HEK293T (cell line): ENCODE measurements around the gene MRPL34.

Source experiments
- CTCF ChIA-PET: fragments of 350-600 bp; formaldehyde crosslinking; extraction: SDS; loops from one replicate; lab custom pipeline; 2021; ENCODE audit warnings: antibody characterized with exemption, inconsistent platforms; lab: Yijun Ruan, JAX
- POLR2A ChIA-PET: fragments of 350-600 bp; formaldehyde crosslinking; extraction: SDS; loops from one replicate; lab custom pipeline; 2020; ENCODE audit warnings: antibody characterized with exemption, inconsistent platforms; lab: Yijun Ruan, JAX
- DNase-seq: peaks from one replicate; pipeline ENCODE4 v3.0.0; 2012; ENCODE audit warnings: mixed read lengths; ENCODE audit errors: extremely low spot score
- ARNT ChIP-seq: fragments of 450-650 bp; IDR thresholded peaks from 2 replicates; pipeline ENCODE4 v1.6.1; 2017; ENCODE audit warnings: mild to moderate bottlenecking
- BHLHE40 ChIP-seq: fragments of 450-650 bp; IDR thresholded peaks from 2 replicates; pipeline ENCODE4 v1.6.1; 2016; ENCODE audit warnings: mild to moderate bottlenecking, moderate library complexity, borderline replicate concordance
- CTBP1 ChIP-seq: fragments of 450-650 bp; IDR thresholded peaks from 2 replicates; pipeline ENCODE4 v1.6.1; 2016; ENCODE audit warnings: borderline replicate concordance
- ELF4 ChIP-seq: fragments of 450-650 bp; IDR thresholded peaks from 2 replicates; pipeline ENCODE4 v1.6.1; 2017; ENCODE audit warnings: antibody characterized with exemption
- FOXA1 ChIP-seq: fragments of 450-650 bp; IDR thresholded peaks from 2 replicates; pipeline ENCODE4 v1.6.1; 2016; ENCODE audit warnings: mild to moderate bottlenecking
- FOXK2 ChIP-seq: fragments of 450-650 bp; IDR thresholded peaks from 2 replicates; pipeline ENCODE4 v1.6.1; 2016; ENCODE audit warnings: mild to moderate bottlenecking
- FOXM1 ChIP-seq: fragments of 450-650 bp; IDR thresholded peaks from 2 replicates; pipeline ENCODE4 v1.6.1; 2017; ENCODE audit warnings: mild to moderate bottlenecking, borderline replicate concordance
- HDGF ChIP-seq: fragments of 450-650 bp; IDR thresholded peaks from 2 replicates; pipeline ENCODE4 v1.6.1; 2017; ENCODE audit warnings: antibody characterized with exemption, borderline replicate concordance
- L3MBTL2 ChIP-seq: fragments of 450-650 bp; conservative IDR thresholded peaks from 2 replicates; pipeline ENCODE4 v1.6.1; 2016; ENCODE audit warnings: mild to moderate bottlenecking
- LEF1 ChIP-seq: fragments of 450-650 bp; IDR thresholded peaks from 2 replicates; pipeline ENCODE4 v1.6.1; 2017; ENCODE audit warnings: mild to moderate bottlenecking, borderline replicate concordance
- NFRKB ChIP-seq: fragments of 450-650 bp; IDR thresholded peaks from 2 replicates; pipeline ENCODE4 v1.6.1; 2016; ENCODE audit warnings: mild to moderate bottlenecking, moderate library complexity
- SP1 ChIP-seq: fragments of 450-650 bp; IDR thresholded peaks from 2 replicates; pipeline ENCODE4 v1.6.1; 2017
- SUZ12 ChIP-seq: fragments of 450-650 bp; IDR thresholded peaks from 2 replicates; pipeline ENCODE4 v1.6.1; 2016; ENCODE audit warnings: mild to moderate bottlenecking
- TARDBP ChIP-seq: fragments of 450-650 bp; IDR thresholded peaks from 2 replicates; pipeline ENCODE4 v1.6.1; 2016
- ZNF384 ChIP-seq: fragments of 450-650 bp; IDR thresholded peaks from 2 replicates; pipeline ENCODE4 v1.6.1; 2016
- TF ChIP-seq, protein P1 (sequence below): fragments of 450-650 bp; IDR thresholded peaks from 2 replicates; pipeline ENCODE4 v1.6.1; 2016

MRPL34 gene

DNA sequence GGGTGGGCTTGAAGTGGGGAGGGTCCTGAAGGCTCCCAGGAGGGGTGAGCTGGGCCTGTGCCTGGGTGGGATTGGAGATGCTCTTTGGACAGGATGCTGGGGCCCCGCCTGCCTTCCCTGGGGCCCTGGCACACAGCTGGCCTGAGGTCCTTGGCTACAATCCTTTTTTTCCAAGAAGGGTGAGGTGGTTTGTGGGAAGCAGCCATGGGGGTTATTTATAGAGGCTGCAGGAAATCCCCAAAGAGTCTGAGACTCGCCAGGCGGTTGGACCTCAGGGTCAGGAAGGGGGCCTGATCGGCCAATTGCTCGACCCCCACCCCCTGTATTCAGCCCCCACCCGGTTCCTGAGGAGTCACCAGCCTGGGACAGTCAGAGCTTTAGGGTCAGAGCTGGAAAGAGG is 41.7 kb downstream of the MRPL34 start:
- TF ChIP-seq ELF4: no peak
- TF ChIP-seq TARDBP: no peak
- no peak for TF ChIP-seq LEF1
- TF ChIP-seq FOXA1: no peak
- TF ChIP-seq NFRKB: no peak
- no peak for TF ChIP-seq L3MBTL2
- TF ChIP-seq SP1: no peak
- no peak for DNase-seq
- CTCF ChIA-PET: interaction anchor here (0.5 kb wide), 1 partner anchor 111 kb away, joined by 3 read pairs; no protein-coding TSS in a partner anchor
- POLR2A ChIA-PET: no interaction called here

GRCh38 chr19:17347877-17348276 is 42.2 kb downstream of the MRPL34 start:
- DNase-seq: no peak
- CTCF ChIA-PET: interaction anchor here (0.5 kb wide), 1 partner anchor 111 kb away, joined by 3 read pairs; no protein-coding TSS in a partner anchor
- TF ChIP-seq, protein P1, sequence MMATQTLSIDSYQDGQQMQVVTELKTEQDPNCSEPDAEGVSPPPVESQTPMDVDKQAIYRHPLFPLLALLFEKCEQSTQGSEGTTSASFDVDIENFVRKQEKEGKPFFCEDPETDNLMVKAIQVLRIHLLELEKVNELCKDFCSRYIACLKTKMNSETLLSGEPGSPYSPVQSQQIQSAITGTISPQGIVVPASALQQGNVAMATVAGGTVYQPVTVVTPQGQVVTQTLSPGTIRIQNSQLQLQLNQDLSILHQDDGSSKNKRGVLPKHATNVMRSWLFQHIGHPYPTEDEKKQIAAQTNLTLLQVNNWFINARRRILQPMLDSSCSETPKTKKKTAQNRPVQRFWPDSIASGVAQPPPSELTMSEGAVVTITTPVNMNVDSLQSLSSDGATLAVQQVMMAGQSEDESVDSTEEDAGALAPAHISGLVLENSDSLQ: no peak
- TF ChIP-seq FOXA1: no peak
- TF ChIP-seq ZNF384: no peak
- no peak for TF ChIP-seq HDGF
- no peak for TF ChIP-seq BHLHE40
- no peak for TF ChIP-seq NFRKB
- TF ChIP-seq TARDBP: no peak
- TF ChIP-seq LEF1: no peak
- no peak for TF ChIP-seq SP1
- TF ChIP-seq FOXK2: no peak
- no peak for TF ChIP-seq L3MBTL2
- TF ChIP-seq ARNT: no peak
- TF ChIP-seq CTBP1: no peak
- TF ChIP-seq SUZ12: no peak
- TF ChIP-seq ELF4: no peak
- TF ChIP-seq FOXM1: no peak
- POLR2A ChIA-PET: no interaction called here

DNA sequence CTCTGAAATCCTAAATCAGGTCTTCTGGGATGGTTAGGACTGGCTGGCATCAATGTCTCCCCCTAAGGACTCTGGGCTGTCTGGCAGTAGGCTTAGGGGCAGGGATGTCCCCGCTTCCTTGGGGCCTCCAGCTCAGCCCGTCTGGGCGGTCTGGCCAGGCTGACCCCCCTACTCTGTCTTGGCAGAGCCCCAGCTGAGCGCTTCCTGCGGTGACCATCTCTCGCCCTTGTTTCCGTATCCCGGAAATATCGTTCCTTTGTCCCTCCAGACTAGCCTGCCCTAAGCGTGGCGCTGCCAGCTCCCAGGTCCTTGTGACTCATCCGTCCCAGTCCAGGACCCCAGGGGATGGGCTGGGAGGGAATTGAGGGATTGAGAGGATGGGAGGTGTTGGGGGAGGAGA is 43.0 kb downstream of the MRPL34 start:
- peak; percentile 27 for DNase-seq
- ChIA-PET CTCF (interaction anchor here (1.0 kb wide), 1 partner anchor 38 kb away, joined by 3 read pairs; no protein-coding TSS in a partner anchor), POLR2A (no interaction called here)
- TF ChIP-seq SP1: no peak
- TF ChIP-seq NFRKB: no peak
- TF ChIP-seq ARNT: no peak
- TF ChIP-seq ZNF384: no peak
- no peak for TF ChIP-seq BHLHE40

DNA sequence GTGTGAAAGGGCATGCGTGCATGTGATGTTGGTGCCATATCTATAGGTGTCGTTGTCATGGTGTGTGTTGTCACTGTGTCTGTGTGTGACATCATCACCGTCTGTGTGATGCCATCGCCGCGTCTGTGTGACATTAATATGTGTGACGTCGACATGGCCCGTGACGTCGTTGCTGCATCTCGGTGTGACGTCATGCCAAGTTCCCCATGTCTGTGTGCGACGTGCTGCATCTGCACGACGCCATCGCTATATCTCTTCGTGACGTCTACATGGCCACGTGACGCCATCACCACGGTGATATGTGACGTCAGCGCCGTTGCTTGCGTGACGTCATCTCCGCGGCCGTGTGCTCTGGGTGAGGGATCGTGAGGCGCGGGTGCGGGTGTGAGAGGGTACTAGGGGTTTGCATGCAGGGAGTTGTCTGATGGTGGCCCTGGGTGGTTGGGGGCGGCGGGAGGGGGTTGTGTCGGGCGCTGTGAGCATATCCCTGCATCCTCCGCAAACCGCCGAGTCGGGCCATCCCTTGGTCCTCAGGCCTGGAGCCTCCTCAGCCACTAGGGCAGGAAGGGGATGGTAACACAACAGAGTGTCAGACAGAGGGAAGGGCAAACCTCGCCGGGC is 46.3 kb downstream of the MRPL34 start:
- POLR2A ChIA-PET: interaction anchor here (0.5 kb wide), 1 partner anchor 68 kb away, joined by 3 read pairs; the partner anchor contains the start of gene MVB12A
- DNase-seq: no peak
- TF ChIP-seq CTBP1 (no peak), ZNF384 (no peak), TARDBP (peak; percentile 68), NFRKB (no peak), SUZ12 (no peak)
- CTCF ChIA-PET: no interaction called here

DNA sequence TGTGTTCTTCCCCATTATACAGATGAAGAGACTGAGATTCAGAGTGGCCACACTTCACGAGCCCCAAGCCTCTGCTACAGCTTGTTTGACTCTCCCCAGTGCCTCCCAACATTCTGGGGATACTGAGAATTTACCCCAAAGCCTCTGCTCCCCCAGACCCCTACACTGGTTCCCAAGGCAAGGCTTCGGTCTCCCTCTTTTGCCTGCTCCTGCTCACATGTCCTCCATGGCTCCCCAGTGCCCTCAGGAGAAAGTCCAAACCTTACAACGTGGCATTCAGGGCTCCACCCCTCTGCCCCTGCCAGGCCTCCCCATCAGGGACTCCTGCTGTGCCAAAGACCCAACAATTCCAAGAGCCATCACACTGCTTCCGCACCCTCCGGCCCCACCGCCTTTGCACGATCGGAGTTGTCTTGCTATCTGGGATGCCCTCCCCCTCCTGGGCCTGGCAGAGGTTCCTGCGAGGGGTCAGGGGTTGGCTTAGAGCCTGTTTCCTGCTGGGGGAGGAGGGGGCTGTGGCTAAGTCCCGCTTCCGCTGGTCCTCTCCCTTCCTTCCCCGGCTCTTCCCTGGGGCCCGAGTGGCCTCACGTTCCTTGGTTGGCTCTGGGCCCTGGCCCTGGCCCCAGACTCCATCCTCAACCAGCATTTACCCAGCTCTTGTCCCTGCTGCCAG is 47.1 kb downstream of the MRPL34 start:
- ChIA-PET POLR2A (no interaction called here), CTCF (no interaction called here)
- TF ChIP-seq ZNF384 (no peak), ELF4 (no peak), L3MBTL2 (no peak), HDGF (no peak), NFRKB (no peak), FOXM1 (no peak), FOXA1 (no peak), SP1 (no peak), FOXK2 (no peak), CTBP1 (no peak), LEF1 (no peak), BHLHE40 (no peak), TARDBP (no peak), SUZ12 (no peak), ARNT (no peak)
- TF ChIP-seq, protein P1: no peak
- DNase-seq: no peak

- ChIA-PET POLR2A (no interaction called here), CTCF (no interaction called here)
- no peak for DNase-seq
- TF ChIP-seq ELF4 (no peak), FOXK2 (no peak), L3MBTL2 (no peak), NFRKB (no peak), CTBP1 (no peak), ARNT (no peak), SUZ12 (no peak), FOXM1 (no peak), LEF1 (no peak), TARDBP (no peak), SP1 (no peak)
These were observed 47.7 kb downstream of the MRPL34 start for GRCh38 chr19:17353386-17353785.
